ENCODE results near the gene PGC.

DNA sequence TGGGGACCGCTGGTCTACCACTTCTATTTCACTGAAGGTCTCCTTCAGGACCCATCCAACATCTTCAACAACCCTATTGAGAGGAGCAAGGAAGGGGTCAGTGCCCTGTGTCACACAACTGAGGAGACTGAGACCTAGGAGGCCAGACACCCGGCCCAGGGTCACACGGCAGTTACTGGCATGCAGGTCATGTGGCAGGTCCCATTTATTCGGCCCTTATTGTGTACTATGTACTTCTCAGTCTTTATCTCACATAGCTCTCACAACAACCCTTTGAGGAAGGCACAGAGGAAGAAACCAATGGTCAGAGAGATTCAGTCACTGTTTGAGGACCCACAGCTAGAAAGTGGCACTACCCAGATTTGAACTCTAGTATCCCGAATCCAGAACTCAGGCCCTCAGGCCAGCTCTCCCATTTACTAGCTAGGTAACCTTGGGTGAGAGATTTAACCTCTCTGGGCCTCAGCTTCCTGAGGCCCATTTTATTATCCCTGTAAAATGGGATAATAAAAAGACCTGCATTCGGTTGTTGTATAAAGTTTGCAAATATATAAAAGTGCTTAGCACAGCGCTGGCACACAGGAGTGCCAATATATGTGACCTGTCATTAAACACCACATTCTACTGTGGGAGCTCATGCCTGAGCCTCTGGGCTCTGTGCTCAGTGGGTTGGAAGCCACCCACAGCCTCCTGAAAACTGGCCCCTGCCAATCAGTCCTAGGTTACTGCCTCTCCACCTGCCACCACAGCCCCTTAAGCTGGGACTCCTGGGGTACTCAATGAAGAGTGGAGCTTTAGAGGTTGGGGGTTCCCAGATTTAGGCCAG is 27.5 kb downstream of the PGC start:
- TF ChIP-seq, protein P1, sequence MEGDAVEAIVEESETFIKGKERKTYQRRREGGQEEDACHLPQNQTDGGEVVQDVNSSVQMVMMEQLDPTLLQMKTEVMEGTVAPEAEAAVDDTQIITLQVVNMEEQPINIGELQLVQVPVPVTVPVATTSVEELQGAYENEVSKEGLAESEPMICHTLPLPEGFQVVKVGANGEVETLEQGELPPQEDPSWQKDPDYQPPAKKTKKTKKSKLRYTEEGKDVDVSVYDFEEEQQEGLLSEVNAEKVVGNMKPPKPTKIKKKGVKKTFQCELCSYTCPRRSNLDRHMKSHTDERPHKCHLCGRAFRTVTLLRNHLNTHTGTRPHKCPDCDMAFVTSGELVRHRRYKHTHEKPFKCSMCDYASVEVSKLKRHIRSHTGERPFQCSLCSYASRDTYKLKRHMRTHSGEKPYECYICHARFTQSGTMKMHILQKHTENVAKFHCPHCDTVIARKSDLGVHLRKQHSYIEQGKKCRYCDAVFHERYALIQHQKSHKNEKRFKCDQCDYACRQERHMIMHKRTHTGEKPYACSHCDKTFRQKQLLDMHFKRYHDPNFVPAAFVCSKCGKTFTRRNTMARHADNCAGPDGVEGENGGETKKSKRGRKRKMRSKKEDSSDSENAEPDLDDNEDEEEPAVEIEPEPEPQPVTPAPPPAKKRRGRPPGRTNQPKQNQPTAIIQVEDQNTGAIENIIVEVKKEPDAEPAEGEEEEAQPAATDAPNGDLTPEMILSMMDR (IDR thresholded peaks at IDR 0.05), result no peak
- TF ChIP-seq POLR2A (IDR thresholded peaks at IDR 0.05) (no peak), POLR2AphosphoS5 (IDR thresholded peaks at IDR 0.05) (no peak)
